H9 (cell line): ENCODE results near the gene PET100. TPM values are rescaled to one million over a fixed set of nuclear protein-coding genes. Genes with fewer than 3 reads are reported as not detected.

Source experiments
- DNase-seq: peaks from one replicate; pipeline ENCODE4 v3.0.0-alpha.2; 2017
- H2AFZ ChIP-seq: one replicate; pipeline ENCODE4 v1.6.1; 2013; ENCODE audit warnings: mild to moderate bottlenecking, low read length, control low read depth, moderate library complexity
- H2AK5ac ChIP-seq: 2 replicates; pipeline ENCODE4 v1.6.1; 2013; ENCODE audit warnings: low read length, control low read depth, mixed read lengths; ENCODE audit not compliant: insufficient read length
- H2BK120ac ChIP-seq: one replicate; pipeline ENCODE4 v1.6.1; 2013; ENCODE audit warnings: low read depth, mild to moderate bottlenecking, low read length, control low read depth, inconsistent platforms; ENCODE audit not compliant: poor library complexity, severe bottlenecking
- H2BK12ac ChIP-seq: 2 replicates; pipeline ENCODE4 v1.6.1; 2013; ENCODE audit warnings: low read length, control low read depth, mixed read lengths, low read depth; ENCODE audit not compliant: insufficient read length
- H2BK15ac ChIP-seq: 2 replicates; pipeline ENCODE4 v1.6.1; 2013; ENCODE audit warnings: low read depth, low read length, control low read depth
- H2BK20ac ChIP-seq: one replicate; pipeline ENCODE4 v1.6.1; 2013; ENCODE audit warnings: low read depth, mild to moderate bottlenecking, low read length, control low read depth, inconsistent platforms; ENCODE audit not compliant: poor library complexity, severe bottlenecking
- H2BK5ac ChIP-seq: 2 replicates; pipeline ENCODE4 v1.6.1; 2013; ENCODE audit warnings: low read length, control low read depth, mixed read lengths; ENCODE audit not compliant: insufficient read length
- H3K14ac ChIP-seq: 2 replicates; pipeline ENCODE4 v1.6.1; 2013; ENCODE audit warnings: low read length, control low read depth; ENCODE audit not compliant: insufficient read depth
- H3K18ac ChIP-seq: 2 replicates; pipeline ENCODE4 v1.6.1; 2013; ENCODE audit warnings: low read depth, mild to moderate bottlenecking, mixed read lengths, low read length, control low read depth; ENCODE audit not compliant: insufficient read length
- H3K23ac ChIP-seq: 2 replicates; pipeline ENCODE4 v1.6.1; 2013; ENCODE audit warnings: low read length, control low read depth, mixed read lengths, low read depth; ENCODE audit not compliant: insufficient read length
- H3K23me2 ChIP-seq: 2 replicates; pipeline ENCODE4 v1.6.1; 2013; ENCODE audit warnings: low read depth, mild to moderate bottlenecking, mixed read lengths, low read length, control low read depth; ENCODE audit not compliant: insufficient read length, poor library complexity, severe bottlenecking
- H3K27ac ChIP-seq: 2 replicates; pipeline ENCODE4 v1.5.1; 2013; ENCODE audit warnings: low read length, control low read depth, mixed read lengths, low read depth; ENCODE audit not compliant: insufficient read length
- H3K27me3 ChIP-seq: 2 replicates; pipeline ENCODE4 v1.6.1; 2013; ENCODE audit warnings: low read length, control low read depth, inconsistent platforms; ENCODE audit not compliant: insufficient read depth
- H3K4ac ChIP-seq: 2 replicates; pipeline ENCODE4 v1.6.1; 2013; ENCODE audit warnings: low read depth, mild to moderate bottlenecking, control low read depth, inconsistent platforms, low read length, moderate library complexity
- H3K4me1 ChIP-seq: 2 replicates; pipeline ENCODE4 v1.6.1; 2013; ENCODE audit warnings: low read length, control low read depth, inconsistent platforms; ENCODE audit not compliant: insufficient read depth
- H3K4me2 ChIP-seq: 2 replicates; pipeline ENCODE4 v1.6.1; 2013; ENCODE audit warnings: low read length, control low read depth, mixed read lengths; ENCODE audit not compliant: insufficient read length, insufficient read depth
- H3K56ac ChIP-seq: 2 replicates; pipeline ENCODE4 v1.6.1; 2013; ENCODE audit warnings: low read depth, mild to moderate bottlenecking, mixed read lengths, low read length, control low read depth; ENCODE audit not compliant: insufficient read length
- H3K79me1 ChIP-seq: 2 replicates; pipeline ENCODE4 v1.6.1; 2013; ENCODE audit warnings: low read depth, mild to moderate bottlenecking, moderate library complexity, low read length, control low read depth, inconsistent platforms; ENCODE audit not compliant: insufficient read depth, poor library complexity, severe bottlenecking
- H3K79me2 ChIP-seq: 2 replicates; pipeline ENCODE4 v1.6.1; 2013; ENCODE audit warnings: low read length, control low read depth, inconsistent platforms; ENCODE audit not compliant: insufficient read depth
- H3K9ac ChIP-seq: 2 replicates; pipeline ENCODE4 v1.6.1; 2013; ENCODE audit warnings: low read length, control low read depth, mixed read lengths; ENCODE audit not compliant: insufficient read length; ENCODE audit errors: extremely low read depth
- H3K9me3 ChIP-seq: one replicate; pipeline ENCODE4 v1.6.1; 2013; ENCODE audit warnings: low read depth, low read length, inconsistent platforms; ENCODE audit not compliant: control insufficient read depth
- H3T11ph ChIP-seq: one replicate; pipeline ENCODE4 v1.6.1; 2013; ENCODE audit warnings: mild to moderate bottlenecking, low read length, control low read depth, inconsistent platforms
- H4K20me1 ChIP-seq: one replicate; pipeline ENCODE4 v1.6.1; 2013; ENCODE audit not compliant: control insufficient read depth, insufficient read length, insufficient read depth
- H4K5ac ChIP-seq: 2 replicates; pipeline ENCODE4 v1.6.1; 2013; ENCODE audit warnings: low read depth, mild to moderate bottlenecking, mixed read lengths, low read length, control low read depth; ENCODE audit not compliant: insufficient read length
- H4K8ac ChIP-seq: replicated peaks from 2 replicates; pipeline ENCODE4 v1.6.1; 2013; ENCODE audit warnings: low read length, control low read depth, mixed read lengths, low read depth; ENCODE audit not compliant: insufficient read length
- H4K91ac ChIP-seq: 2 replicates; pipeline ENCODE4 v1.6.1; 2013; ENCODE audit warnings: low read depth, mild to moderate bottlenecking, moderate library complexity, mixed read lengths, low read length, control low read depth; ENCODE audit not compliant: insufficient read length
- H3K27ac Mint-ChIP-seq, 3 experiments: 2 replicates in 2 of 3; 3 replicates in 1 of 3; pipeline ENCODE4 v1.8.0; 2020 to 2021; ENCODE audit warnings: mixed read lengths in 3 of 3, mild to moderate bottlenecking in 1 of 3, moderate library complexity in 1 of 3
- H3K27me3 Mint-ChIP-seq: 2 replicates; pipeline ENCODE4 v1.8.0; 2021; ENCODE audit warnings: low read depth, mild to moderate bottlenecking, moderate library complexity, mixed read lengths
- H3K36me3 Mint-ChIP-seq, 3 experiments: 2 replicates in 2 of 3; 3 replicates in 1 of 3; pipeline ENCODE4 v1.8.0; 2020 to 2021; ENCODE audit warnings: low read depth in 3 of 3, mixed read lengths in 3 of 3; ENCODE audit not compliant: insufficient read depth in 1 of 3
- H3K4me1 Mint-ChIP-seq, 2 experiments: 2 replicates each; pipeline ENCODE4 v1.8.0; 2020; ENCODE audit warnings: mixed read lengths in 2 of 2
- H3K4me3 Mint-ChIP-seq, 2 experiments: 2 replicates in 1 of 2; 3 replicates in 1 of 2; pipeline ENCODE4 v1.8.0; 2020 to 2021; ENCODE audit warnings: mild to moderate bottlenecking in 2 of 2, mixed read lengths in 2 of 2, moderate library complexity in 1 of 2
- H3K9me3 Mint-ChIP-seq, 2 experiments: 2 replicates in 1 of 2; 3 replicates in 1 of 2; pipeline ENCODE4 v1.8.0; 2020; ENCODE audit warnings: mild to moderate bottlenecking in 2 of 2, mixed read lengths in 2 of 2, moderate library complexity in 1 of 2
- WGBS: extraction: QIAGEN DNeasy Blood & Tissue Kit; methylation state at CpG from one replicate; pipeline ENCODE4 v1.1.7; 2013; ENCODE audit warnings: missing lambda C conversion rate, low lambda C conversion rate, mixed read lengths; ENCODE audit not compliant: insufficient read length; ENCODE audit errors: extremely low coverage; 5-methylcytosine and 5-hydroxymethylcytosine counted together
- total RNA-seq: library from RNA; stranded (reverse); gene quantifications from 2 replicates; pipeline ENCODE4 v1.2.1, GENCODE V29; 2021
- TF ChIP-seq, protein P1 (sequence below): fragments of 200-600 bp; sonication (generic); conservative IDR thresholded peaks from 3 replicates; pipeline ENCODE4 v1.8.0; 2021; ENCODE audit warnings: antibody characterized with exemption, mild to moderate bottlenecking

Gene PET100
- total RNA-seq, 1 experiment from 2014 or later: 129 TPM

DNA sequence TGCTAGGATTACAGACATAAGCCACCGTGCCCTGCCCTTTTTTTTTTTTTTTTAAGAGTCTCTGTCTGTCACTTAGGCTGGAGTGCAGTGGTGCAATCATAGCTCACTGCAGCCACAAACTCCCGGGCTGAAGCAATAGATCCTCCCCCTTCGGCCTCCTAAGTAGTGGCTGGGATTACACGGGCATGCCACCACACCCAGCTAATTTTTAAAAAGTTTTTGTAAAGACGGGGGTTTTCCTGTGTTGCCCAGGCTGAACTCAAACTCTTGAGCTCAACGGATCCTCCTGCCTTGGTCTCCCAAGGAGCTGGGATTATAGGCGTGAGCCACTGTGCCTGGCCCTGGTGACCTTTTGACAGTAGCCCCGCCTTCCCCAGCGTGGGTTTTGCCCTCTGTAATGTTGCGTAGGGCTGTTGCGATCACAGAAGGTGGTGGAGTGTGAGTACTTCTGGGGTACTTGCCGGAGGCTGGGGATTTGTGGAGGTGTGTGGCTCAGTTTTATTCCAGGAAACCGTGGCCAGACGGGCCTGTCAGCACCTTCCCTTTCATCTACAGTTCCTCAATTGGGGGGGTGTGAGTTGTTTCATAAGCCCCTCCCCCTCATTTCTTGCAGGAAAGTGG lies 27.6 kb downstream of the PET100 start:
- Histone ChIP-seq H3K18ac (peak overlapping the region; percentile 38), H3K4me1 (no peaks in the 10 kb centered on the region), H2BK20ac (no peak overlapping the region), H3K4ac (no peak overlapping the region), H4K8ac (no peak overlapping the region), H2BK5ac (no peak overlapping the region), H3K27me3 (peaks cover 4% of the 10 kb centered on the region; the same call in 1 of the 2 replicates), H3K79me2 (no peaks in the 10 kb centered on the region), H2BK12ac (no peak overlapping the region), H3K23me2 (no peaks in the 10 kb centered on the region), H3K9ac (no peak overlapping the region), H3K9me3 (no peaks in the 10 kb centered on the region), H4K20me1 (no peaks in the 10 kb centered on the region), H3K23ac (no peak overlapping the region), H3K79me1 (no peaks in the 10 kb centered on the region), H3K14ac (no peak overlapping the region), H3K4me2 (no peak overlapping the region), H3T11ph (no peak overlapping the region), H2AK5ac (no peak overlapping the region), H2BK120ac (no peak overlapping the region), H2AFZ (no peak overlapping the region), H4K91ac (no peak overlapping the region), H4K5ac (no peak overlapping the region), H2BK15ac (no peak overlapping the region), H3K56ac (no peak overlapping the region), H3K27ac (no peak overlapping the region)
- peaks cover 2 to 6% of the 10 kb centered on the region in 2 experiments for H3K4me1 Mint-ChIP-seq
- H3K9me3 Mint-ChIP-seq: peaks cover 0 to 3% of the 10 kb centered on the region in 2 experiments; a peak in 2 of 5 replicates
- no CpG with 5 or more reads among the region's 14 CpGs for WGBS
- no peak overlapping the region for H3K27ac Mint-ChIP-seq
- no peak for DNase-seq
- no peak overlapping the region for H3K4me3 Mint-ChIP-seq
- H3K36me3 Mint-ChIP-seq: no peaks in the 10 kb centered on the region
- TF ChIP-seq, protein P1, sequence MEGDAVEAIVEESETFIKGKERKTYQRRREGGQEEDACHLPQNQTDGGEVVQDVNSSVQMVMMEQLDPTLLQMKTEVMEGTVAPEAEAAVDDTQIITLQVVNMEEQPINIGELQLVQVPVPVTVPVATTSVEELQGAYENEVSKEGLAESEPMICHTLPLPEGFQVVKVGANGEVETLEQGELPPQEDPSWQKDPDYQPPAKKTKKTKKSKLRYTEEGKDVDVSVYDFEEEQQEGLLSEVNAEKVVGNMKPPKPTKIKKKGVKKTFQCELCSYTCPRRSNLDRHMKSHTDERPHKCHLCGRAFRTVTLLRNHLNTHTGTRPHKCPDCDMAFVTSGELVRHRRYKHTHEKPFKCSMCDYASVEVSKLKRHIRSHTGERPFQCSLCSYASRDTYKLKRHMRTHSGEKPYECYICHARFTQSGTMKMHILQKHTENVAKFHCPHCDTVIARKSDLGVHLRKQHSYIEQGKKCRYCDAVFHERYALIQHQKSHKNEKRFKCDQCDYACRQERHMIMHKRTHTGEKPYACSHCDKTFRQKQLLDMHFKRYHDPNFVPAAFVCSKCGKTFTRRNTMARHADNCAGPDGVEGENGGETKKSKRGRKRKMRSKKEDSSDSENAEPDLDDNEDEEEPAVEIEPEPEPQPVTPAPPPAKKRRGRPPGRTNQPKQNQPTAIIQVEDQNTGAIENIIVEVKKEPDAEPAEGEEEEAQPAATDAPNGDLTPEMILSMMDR: no peak
- H3K27me3 Mint-ChIP-seq: peaks cover 89% of the 10 kb centered on the region
